Activated CD4-positive, alpha-beta memory T cell treated with anti-CD3 and anti-CD28 coated beads, Interleukin-2, amount 10 ng/mL, durations not matched to agents 7 days and 5 days (primary cell): ENCODE results near the gene MAZ. TPM values are rescaled to one million over a fixed set of nuclear protein-coding genes. Genes with fewer than 3 reads are reported as not detected.

Source experiments
- CTCF ChIA-PET: fragments of 350-600 bp; sonication (Branson Sonifier 250); formaldehyde crosslinking; loops from one replicate; lab custom pipeline; 2021; ENCODE audit warnings: antibody characterized with exemption, inconsistent platforms; lab: Charles Lee
- POLR2A ChIA-PET: fragments of 350-600 bp; sonication (Branson Sonifier 250); formaldehyde crosslinking; loops from one replicate; lab custom pipeline; 2021; ENCODE audit warnings: antibody characterized with exemption; lab: Charles Lee
- DNase-seq: peaks from one replicate; pipeline ENCODE4 v3.0.0-alpha.2; 2020
- H3K27ac Mint-ChIP-seq: one replicate; pipeline ENCODE4 v1.8.0; 2021; ENCODE audit warnings: mild to moderate bottlenecking, mixed read lengths
- H3K27me3 Mint-ChIP-seq: one replicate; pipeline ENCODE4 v1.8.0; 2021; ENCODE audit warnings: mixed read lengths
- H3K36me3 Mint-ChIP-seq: one replicate; pipeline ENCODE4 v1.8.0; 2021; ENCODE audit warnings: low read depth, mixed read lengths
- H3K4me1 Mint-ChIP-seq: one replicate; pipeline ENCODE4 v1.8.0; 2021; ENCODE audit warnings: mixed read lengths
- H3K4me3 Mint-ChIP-seq: one replicate; pipeline ENCODE4 v1.8.0; 2021; ENCODE audit warnings: mild to moderate bottlenecking, mixed read lengths
- H3K9me3 Mint-ChIP-seq: one replicate; pipeline ENCODE4 v1.8.0; 2021; ENCODE audit warnings: mixed read lengths
- total RNA-seq, 2 experiments: library from RNA; stranded (reverse); gene quantifications; one replicate each; pipeline ENCODE4 v1.2.3, GENCODE V29; 2021

The MAZ gene
- total RNA-seq, 2 experiments from 2014 or later: 365 to 376 TPM

DNA sequence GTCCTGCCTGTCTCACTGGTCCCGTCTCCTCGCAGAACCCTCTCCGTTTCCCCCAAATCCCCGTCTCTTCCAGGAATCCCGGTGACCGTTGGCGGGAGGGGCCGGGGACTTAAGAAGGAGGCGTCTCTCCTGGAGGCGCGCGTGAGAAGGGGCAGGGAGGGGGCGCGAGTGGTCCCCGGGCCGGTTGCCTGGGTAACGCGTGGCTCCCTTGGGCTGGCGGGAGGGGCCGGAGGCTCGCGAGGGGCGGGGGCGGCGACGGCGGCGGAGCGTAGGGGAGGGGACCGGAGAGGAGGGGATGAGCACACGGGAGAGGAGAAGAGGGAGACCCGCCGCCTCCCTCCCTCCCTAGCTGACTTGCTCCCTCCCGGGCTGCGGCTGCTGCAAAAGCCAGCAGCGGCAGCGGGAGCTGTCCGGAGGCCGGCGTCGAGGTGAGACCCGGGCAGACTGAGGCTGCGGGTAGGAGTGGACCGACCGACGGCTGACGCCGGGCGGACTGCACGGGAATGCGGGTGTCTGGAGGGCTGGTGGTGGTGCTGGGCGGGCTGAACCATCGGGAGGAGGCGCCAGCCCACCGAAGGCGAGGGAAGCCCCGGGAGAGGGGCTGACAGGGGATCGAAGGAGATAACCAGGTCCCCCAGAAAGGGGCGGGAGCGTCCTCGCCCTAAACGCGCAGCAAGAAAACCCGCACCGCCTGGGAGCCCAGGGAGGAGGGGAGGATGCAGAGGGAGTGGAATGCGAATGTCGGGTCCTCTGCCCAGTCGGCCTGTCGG lies 5.8 kb downstream of the MAZ start, which contains the start of gene PRRT2:
Gene PRRT2, plus strand, starts transcription at position 298 of the 770 bp plus-strand sequence. CDS start 862 bp downstream, outside the sequence.
- Mint-ChIP-seq H3K4me3 (peak within 1 kb of the TSS; percentile 83), H3K9me3 (no peaks in the 10 kb centered on the region), H3K36me3 (peaks cover 44% of the 10 kb centered on the region), H3K4me1 (peaks cover 72% of the 10 kb centered on the region), H3K27me3 (peaks cover 11% of the 10 kb centered on the region), H3K27ac (peak within 1 kb of the TSS; percentile 66)
- CTCF ChIA-PET: interaction anchor here (1.2 kb wide), 1 partner anchor 113 kb away, joined by 3 read pairs; no protein-coding TSS in a partner anchor
- POLR2A ChIA-PET: interaction anchor here (0.7 to 10.3 kb wide), 9 partner anchors 7 to 253 kb away, joined by 3 to 206 read pairs (median 3); partner anchors contain the start of genes ALDOA, C16orf54, KIF22 and MAZ
- DNase-seq: peak; percentile 49

DNA sequence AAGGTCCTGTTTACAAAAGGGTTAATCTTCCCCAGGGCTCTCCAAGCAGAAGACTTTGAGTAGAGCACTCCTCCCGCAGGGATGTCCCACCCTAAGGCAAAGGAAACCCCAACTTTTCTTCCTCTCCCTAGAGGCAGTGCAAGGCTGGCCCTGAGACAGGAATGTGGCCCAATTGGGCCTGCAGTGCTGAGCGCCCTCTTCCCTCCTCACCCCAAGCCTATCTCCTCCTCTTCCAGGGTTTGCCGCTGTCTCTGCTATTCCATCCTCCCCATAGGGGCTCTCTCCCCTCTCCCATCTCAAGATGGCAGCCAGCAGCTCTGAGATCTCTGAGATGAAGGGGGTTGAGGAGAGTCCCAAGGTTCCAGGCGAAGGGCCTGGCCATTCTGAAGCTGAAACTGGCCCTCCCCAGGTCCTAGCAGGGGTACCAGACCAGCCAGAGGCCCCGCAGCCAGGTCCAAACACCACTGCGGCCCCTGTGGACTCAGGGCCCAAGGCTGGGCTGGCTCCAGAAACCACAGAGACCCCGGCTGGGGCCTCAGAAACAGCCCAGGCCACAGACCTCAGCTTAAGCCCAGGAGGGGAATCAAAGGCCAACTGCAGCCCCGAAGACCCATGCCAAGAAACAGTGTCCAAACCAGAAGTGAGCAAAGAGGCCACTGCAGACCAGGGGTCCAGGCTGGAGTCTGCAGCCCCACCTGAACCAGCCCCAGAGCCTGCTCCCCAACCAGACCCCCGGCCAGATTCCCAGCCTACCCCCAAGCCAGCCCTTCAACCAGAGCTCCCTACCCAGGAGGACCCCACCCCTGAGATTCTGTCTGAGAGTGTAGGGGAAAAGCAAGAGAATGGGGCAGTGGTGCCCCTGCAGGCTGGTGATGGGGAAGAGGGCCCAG lies 6.7 kb downstream of the MAZ start:
- no peaks in the 10 kb centered on the region for H3K9me3 Mint-ChIP-seq
- H3K27ac Mint-ChIP-seq: no peak overlapping the region
- H3K4me1 Mint-ChIP-seq: peaks cover 74% of the 10 kb centered on the region
- ChIA-PET POLR2A (interaction anchor here (1.6 to 10.3 kb wide), 3 partner anchors 8 to 112 kb away, joined by 5 to 206 read pairs (median 12); partner anchors contain the start of genes KIF22 and MAZ), CTCF (interaction anchor here (0.6 to 1.2 kb wide), 3 partner anchors 13 to 114 kb away, joined by 3 to 6 read pairs (median 4); no protein-coding TSS in a partner anchor)
- H3K4me3 Mint-ChIP-seq: peak overlapping the region; percentile 24
- H3K36me3 Mint-ChIP-seq: peaks cover 41% of the 10 kb centered on the region
- DNase-seq: no peak
- peaks cover 11% of the 10 kb centered on the region for H3K27me3 Mint-ChIP-seq

- POLR2A ChIA-PET: interaction anchor here (1.0 to 10.3 kb wide), 2 partner anchors 9 to 24 kb away, joined by 3 to 206 read pairs; partner anchors contain the start of genes KIF22 and MAZ
- DNase-seq: no peak
- H3K9me3 Mint-ChIP-seq: no peaks in the 10 kb centered on the region
- no peak overlapping the region for H3K27ac Mint-ChIP-seq
- H3K4me1 Mint-ChIP-seq: peaks cover 74% of the 10 kb centered on the region
- peaks cover 41% of the 10 kb centered on the region for H3K36me3 Mint-ChIP-seq
- CTCF ChIA-PET: interaction anchor here (1.1 to 3.7 kb wide), 2 partner anchors 24 to 113 kb away, joined by 4 to 57 read pairs; no protein-coding TSS in a partner anchor
- no peak overlapping the region for H3K4me3 Mint-ChIP-seq
- H3K27me3 Mint-ChIP-seq: peaks cover 11% of the 10 kb centered on the region
Observed at GRCh38 chr16:29813644-29814562, 7.6 kb downstream of the MAZ start.

- peak overlapping the region; percentile 94 for H3K4me3 Mint-ChIP-seq
- peaks cover 11% of the 10 kb centered on the region for H3K27me3 Mint-ChIP-seq
- ChIA-PET CTCF (interaction anchor here (1.1 to 3.7 kb wide), 4 partner anchors 25 to 241 kb away, joined by 4 to 57 read pairs (median 9); no protein-coding TSS in a partner anchor), POLR2A (interaction anchor here (1.0 to 10.3 kb wide), 4 partner anchors 10 to 114 kb away, joined by 3 to 206 read pairs (median 32); partner anchors contain the start of genes KIF22 and MAZ)
- DNase-seq: no peak
- peaks cover 75% of the 10 kb centered on the region for H3K4me1 Mint-ChIP-seq
- no peaks in the 10 kb centered on the region for H3K9me3 Mint-ChIP-seq
- peak overlapping the region; percentile 94 for H3K27ac Mint-ChIP-seq
- H3K36me3 Mint-ChIP-seq: peaks cover 43% of the 10 kb centered on the region
Observed at GRCh38 chr16:29814592-29814991, 8.3 kb downstream of the MAZ start.

DNA sequence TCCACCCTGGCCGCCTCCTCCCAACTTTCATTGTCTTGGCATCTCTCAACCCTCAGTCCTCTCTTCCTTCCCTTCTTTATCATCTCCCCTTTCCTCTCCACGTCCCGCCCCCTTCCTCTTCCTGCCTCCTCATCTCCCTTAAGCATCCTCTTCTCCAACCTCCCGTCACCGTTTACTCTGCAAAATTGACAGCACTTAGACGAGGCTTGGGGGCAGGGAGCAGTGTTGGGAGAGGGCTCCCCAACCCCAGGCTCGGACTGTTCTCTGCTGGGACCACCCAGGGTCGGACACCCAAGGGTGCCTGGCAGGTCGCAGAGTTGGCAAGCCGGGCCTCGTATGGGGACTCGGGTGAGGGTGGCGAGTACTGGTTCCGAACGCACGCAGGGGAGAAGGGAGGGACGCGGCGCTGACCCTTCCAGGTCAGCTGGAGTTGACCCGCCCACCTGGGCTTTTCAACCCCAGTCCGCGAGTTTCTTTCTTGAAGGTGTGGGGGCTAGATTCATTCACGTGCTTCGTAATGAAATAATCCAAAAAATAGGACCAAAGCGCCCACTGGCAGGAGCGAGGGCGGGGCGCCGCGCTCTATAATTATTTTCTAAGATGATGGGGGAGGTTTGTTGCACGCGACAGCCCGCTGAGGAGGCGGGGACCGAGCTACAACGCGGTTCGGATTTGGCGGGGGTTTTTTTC lies 8.8 kb downstream of the MAZ start:
- POLR2A ChIA-PET: interaction anchor here (0.9 to 10.3 kb wide), 11 partner anchors 10 to 368 kb away, joined by 3 to 206 read pairs (median 7); partner anchors contain the start of genes C16orf54, CORO1A, KCTD13 and KIF22
- Mint-ChIP-seq H3K27ac (peak overlapping the region; percentile 94), H3K4me3 (peak overlapping the region; percentile 94), H3K36me3 (peaks cover 44% of the 10 kb centered on the region), H3K9me3 (no peaks in the 10 kb centered on the region), H3K4me1 (peaks cover 75% of the 10 kb centered on the region), H3K27me3 (peaks cover 11% of the 10 kb centered on the region)
- CTCF ChIA-PET: interaction anchor here (0.5 to 8.1 kb wide), 33 partner anchors 7 to 795 kb away, joined by 3 to 86 read pairs (median 5); partner anchors contain the start of genes ALDOA, C16orf54, CDIPT and HIRIP3
- DNase-seq: peak; percentile 53

GRCh38 chr16:29815793-29816693 lies 9.7 kb downstream of the MAZ start, which contains the start of gene PAGR1:
PAGR1 (plus strand) TSS chr16:29816152; CDS start chr16:29816526, 374 bp downstream.
- Mint-ChIP-seq H3K36me3 (peaks cover 44% of the 10 kb centered on the region), H3K4me1 (peaks cover 72% of the 10 kb centered on the region), H3K27me3 (peaks cover 11% of the 10 kb centered on the region), H3K4me3 (peak within 1 kb of the TSS; percentile 94), H3K27ac (peak within 1 kb of the TSS; percentile 94), H3K9me3 (no peaks in the 10 kb centered on the region)
- POLR2A ChIA-PET: interaction anchor here (0.9 to 10.3 kb wide), 13 partner anchors 10 to 367 kb away, joined by 3 to 206 read pairs (median 4); partner anchors contain the start of genes C16orf54, CORO1A, KCTD13 and KIF22
- CTCF ChIA-PET: interaction anchor here (0.5 to 8.1 kb wide), 39 partner anchors 8 to 794 kb away, joined by 3 to 86 read pairs (median 5); partner anchors contain the start of genes ALDOA, C16orf54, CDIPT and HIRIP3
- peak; percentile 99 for DNase-seq

GRCh38 chr16:29816694-29817441 lies 10.5 kb downstream of the MAZ start:
- Mint-ChIP-seq H3K9me3 (no peaks in the 10 kb centered on the region), H3K36me3 (peaks cover 46% of the 10 kb centered on the region), H3K27ac (peak overlapping the region; percentile 94), H3K4me3 (peak overlapping the region; percentile 94), H3K27me3 (peaks cover 7% of the 10 kb centered on the region), H3K4me1 (peaks cover 67% of the 10 kb centered on the region)
- peak; percentile 74 for DNase-seq
- ChIA-PET CTCF (interaction anchor here (0.7 to 8.1 kb wide), 21 partner anchors 8 to 794 kb away, joined by 3 to 86 read pairs (median 6); partner anchors contain the start of genes ALDOA, HIRIP3, INO80E and KIF22), POLR2A (interaction anchor here (1.2 to 10.3 kb wide), 9 partner anchors 10 to 145 kb away, joined by 3 to 206 read pairs (median 14); partner anchors contain the start of genes C16orf54, KIF22, MAZ and TMEM219)

GRCh38 chr16:29818082-29818481 lies 11.8 kb downstream of the MAZ start:
- Mint-ChIP-seq H3K4me3 (peak overlapping the region; percentile 74), H3K36me3 (peaks cover 48% of the 10 kb centered on the region)

GRCh38 chr16:29819506-29819905 lies 13.2 kb downstream of the MAZ start:
- Mint-ChIP-seq H3K36me3 (peaks cover 48% of the 10 kb centered on the region), H3K4me3 (peak overlapping the region; percentile 98), H3K27ac (peak overlapping the region; percentile 94), H3K4me1 (peaks cover 71% of the 10 kb centered on the region), H3K27me3 (no peaks in the 10 kb centered on the region), H3K9me3 (no peaks in the 10 kb centered on the region)
- ChIA-PET POLR2A (interaction anchor here (0.8 to 10.3 kb wide), 9 partner anchors 15 to 175 kb away, joined by 3 to 206 read pairs (median 6); partner anchors contain the start of genes C16orf54, CDIPT, HIRIP3 and KIF22), CTCF (interaction anchor here (0.5 to 8.1 kb wide), 11 partner anchors 9 to 225 kb away, joined by 3 to 86 read pairs (median 3); partner anchors contain the start of gene MAZ)
- DNase-seq: no peak

More at GRCh38 chr16:29818082-29818481, 11.8 kb downstream of the MAZ start:
- POLR2A ChIA-PET: interaction anchor here (1.0 to 10.3 kb wide), 6 partner anchors 9 to 236 kb away, joined by 3 to 206 read pairs (median 16); partner anchors contain the start of genes C16orf54, KIF22 and MAZ
- no peak for DNase-seq
- peak overlapping the region; percentile 78 for H3K27ac Mint-ChIP-seq
- H3K27me3 Mint-ChIP-seq: no peaks in the 10 kb centered on the region
- H3K4me1 Mint-ChIP-seq: peaks cover 67% of the 10 kb centered on the region
- CTCF ChIA-PET: interaction anchor here (0.7 to 8.1 kb wide), 9 partner anchors 9 to 122 kb away, joined by 3 to 86 read pairs (median 5); partner anchors contain the start of genes KIF22 and MAZ
- H3K9me3 Mint-ChIP-seq: no peaks in the 10 kb centered on the region
